Measurements from ENCODE around the gene ETFA. TPM values are rescaled to one million over a fixed set of nuclear protein-coding genes. Genes with fewer than 3 reads are reported as not detected.
A peak's percentile ranks its signal among the peaks of the same experiment; 100 is the strongest.

Gene ETFA
- total RNA-seq, 1 experiment from 2014 or later: 84.4 TPM

DNA sequence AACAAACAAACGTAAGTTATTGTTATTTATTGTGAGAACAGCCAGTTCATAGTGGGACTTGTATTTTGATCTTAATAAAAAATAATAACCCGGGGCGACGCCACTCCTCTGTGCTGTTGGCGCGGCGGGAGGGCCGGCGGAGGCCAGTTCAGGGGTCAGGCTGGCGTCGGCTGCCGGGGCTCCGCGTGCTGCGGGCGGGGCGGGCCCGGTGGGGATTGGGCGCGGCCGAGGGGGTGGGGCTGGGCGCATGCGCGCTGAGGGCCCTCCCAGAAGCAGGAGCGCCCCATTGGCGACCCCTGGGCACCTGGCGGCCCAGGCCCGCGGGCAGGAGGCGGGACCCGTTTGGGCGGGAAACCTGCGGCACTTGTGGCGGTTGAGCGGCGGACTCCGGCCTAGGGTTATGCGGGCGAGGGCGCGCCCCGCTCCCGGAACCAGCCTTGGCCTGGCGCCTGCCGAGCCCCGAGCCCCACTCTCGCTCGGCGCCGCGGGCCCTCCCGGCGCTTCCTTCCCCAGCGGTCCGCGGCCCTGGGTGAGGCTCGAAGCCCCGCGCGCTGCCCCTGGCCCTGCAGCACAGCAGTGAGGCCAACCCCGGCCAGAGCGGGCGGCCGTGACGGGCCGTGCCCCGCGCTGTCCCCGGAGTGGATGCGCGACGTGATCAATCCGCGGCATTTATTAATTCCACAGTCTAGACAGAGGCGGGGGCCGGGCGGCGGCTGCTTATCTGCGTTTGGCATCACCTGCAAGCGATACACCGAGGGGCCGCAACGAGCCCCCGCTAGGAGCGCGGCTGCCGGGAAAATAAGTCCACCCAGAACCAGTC, 31.3 kb upstream of the ETFA start (continued):
- TF ChIP-seq CREB1 (CRISPR knock-in tag; IDR thresholded peaks at IDR 0.05) (peak; percentile 56; the same call in 1 of the 2 replicates), ZNF219 (CRISPR knock-in tag; IDR thresholded peaks at IDR 0.05; ENCODE audit: borderline replicate concordance) (no peak), SP1 (CRISPR knock-in tag; conservative IDR thresholded peaks at IDR 0.05) (peak; percentile 79), CREM (CRISPR knock-in tag; IDR thresholded peaks at IDR 0.05) (peak; percentile 66; the same call in 1 of the 2 replicates), TEAD1 (CRISPR knock-in tag; IDR thresholded peaks at IDR 0.05) (peak; percentile 68; the same call in 1 of the 2 replicates), NR3C1 (CRISPR knock-in tag; conservative IDR thresholded peaks at IDR 0.05; ENCODE audit: low read depth) (no peak), ATF6 (CRISPR knock-in tag; IDR thresholded peaks at IDR 0.05) (no peak), ESRRA (CRISPR knock-in tag; IDR thresholded peaks at IDR 0.05; ENCODE audit: borderline replicate concordance) (peak; percentile 94), PREB (CRISPR knock-in tag; IDR thresholded peaks at IDR 0.05; ENCODE audit: borderline replicate concordance) (no peak), SMAD3 (CRISPR knock-in tag; IDR thresholded peaks at IDR 0.05; ENCODE audit: borderline replicate concordance) (peak; percentile 71; the same call in 1 of the 2 replicates), NFE2L1 (CRISPR knock-in tag; IDR thresholded peaks at IDR 0.05) (peak; percentile 81; the same call in 1 of the 2 replicates), ZMAT4 (CRISPR knock-in tag; IDR thresholded peaks at IDR 0.05) (no peak), ATF1 (CRISPR knock-in tag; IDR thresholded peaks at IDR 0.05) (no peak), E2F1 (CRISPR knock-in tag; IDR thresholded peaks at IDR 0.05) (0 out of 2 replicates have a peak, but pooled peaks have one; percentile 70), OVOL2 (CRISPR knock-in tag; IDR thresholded peaks at IDR 0.05; ENCODE audit: borderline replicate concordance) (no peak), AR (CRISPR knock-in tag; IDR thresholded peaks at IDR 0.05) (no peak), ZNF423 (CRISPR knock-in tag; IDR thresholded peaks at IDR 0.05) (no peak), ZNF263 (CRISPR knock-in tag; IDR thresholded peaks at IDR 0.05; ENCODE audit: low read depth) (peak; percentile 45; the same call in 1 of the 2 replicates), HMGA2 (CRISPR knock-in tag; IDR thresholded peaks at IDR 0.05) (no peak), ZBTB21 (CRISPR knock-in tag; IDR thresholded peaks at IDR 0.05; ENCODE audit: borderline replicate concordance) (peak; percentile 84; the same call in 1 of the 2 replicates)
- TF ChIP-seq, protein P1, sequence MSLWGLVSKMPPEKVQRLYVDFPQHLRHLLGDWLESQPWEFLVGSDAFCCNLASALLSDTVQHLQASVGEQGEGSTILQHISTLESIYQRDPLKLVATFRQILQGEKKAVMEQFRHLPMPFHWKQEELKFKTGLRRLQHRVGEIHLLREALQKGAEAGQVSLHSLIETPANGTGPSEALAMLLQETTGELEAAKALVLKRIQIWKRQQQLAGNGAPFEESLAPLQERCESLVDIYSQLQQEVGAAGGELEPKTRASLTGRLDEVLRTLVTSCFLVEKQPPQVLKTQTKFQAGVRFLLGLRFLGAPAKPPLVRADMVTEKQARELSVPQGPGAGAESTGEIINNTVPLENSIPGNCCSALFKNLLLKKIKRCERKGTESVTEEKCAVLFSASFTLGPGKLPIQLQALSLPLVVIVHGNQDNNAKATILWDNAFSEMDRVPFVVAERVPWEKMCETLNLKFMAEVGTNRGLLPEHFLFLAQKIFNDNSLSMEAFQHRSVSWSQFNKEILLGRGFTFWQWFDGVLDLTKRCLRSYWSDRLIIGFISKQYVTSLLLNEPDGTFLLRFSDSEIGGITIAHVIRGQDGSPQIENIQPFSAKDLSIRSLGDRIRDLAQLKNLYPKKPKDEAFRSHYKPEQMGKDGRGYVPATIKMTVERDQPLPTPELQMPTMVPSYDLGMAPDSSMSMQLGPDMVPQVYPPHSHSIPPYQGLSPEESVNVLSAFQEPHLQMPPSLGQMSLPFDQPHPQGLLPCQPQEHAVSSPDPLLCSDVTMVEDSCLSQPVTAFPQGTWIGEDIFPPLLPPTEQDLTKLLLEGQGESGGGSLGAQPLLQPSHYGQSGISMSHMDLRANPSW (CRISPR knock-in tag; conservative IDR thresholded peaks at IDR 0.05; ENCODE audit: low read depth): no peak
- TF ChIP-seq, protein P2, sequence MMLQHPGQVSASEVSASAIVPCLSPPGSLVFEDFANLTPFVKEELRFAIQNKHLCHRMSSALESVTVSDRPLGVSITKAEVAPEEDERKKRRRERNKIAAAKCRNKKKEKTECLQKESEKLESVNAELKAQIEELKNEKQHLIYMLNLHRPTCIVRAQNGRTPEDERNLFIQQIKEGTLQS (CRISPR knock-in tag; conservative IDR thresholded peaks at IDR 0.05): no peak
- TF ChIP-seq, protein P3, sequence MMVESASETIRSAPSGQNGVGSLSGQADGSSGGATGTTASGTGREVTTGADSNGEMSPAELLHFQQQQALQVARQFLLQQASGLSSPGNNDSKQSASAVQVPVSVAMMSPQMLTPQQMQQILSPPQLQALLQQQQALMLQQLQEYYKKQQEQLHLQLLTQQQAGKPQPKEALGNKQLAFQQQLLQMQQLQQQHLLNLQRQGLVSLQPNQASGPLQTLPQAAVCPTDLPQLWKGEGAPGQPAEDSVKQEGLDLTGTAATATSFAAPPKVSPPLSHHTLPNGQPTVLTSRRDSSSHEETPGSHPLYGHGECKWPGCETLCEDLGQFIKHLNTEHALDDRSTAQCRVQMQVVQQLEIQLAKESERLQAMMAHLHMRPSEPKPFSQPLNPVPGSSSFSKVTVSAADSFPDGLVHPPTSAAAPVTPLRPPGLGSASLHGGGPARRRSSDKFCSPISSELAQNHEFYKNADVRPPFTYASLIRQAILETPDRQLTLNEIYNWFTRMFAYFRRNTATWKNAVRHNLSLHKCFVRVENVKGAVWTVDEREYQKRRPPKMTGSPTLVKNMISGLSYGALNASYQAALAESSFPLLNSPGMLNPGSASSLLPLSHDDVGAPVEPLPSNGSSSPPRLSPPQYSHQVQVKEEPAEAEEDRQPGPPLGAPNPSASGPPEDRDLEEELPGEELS (CRISPR knock-in tag; IDR thresholded peaks at IDR 0.05): peak; percentile 87
- TF ChIP-seq, protein P4, sequence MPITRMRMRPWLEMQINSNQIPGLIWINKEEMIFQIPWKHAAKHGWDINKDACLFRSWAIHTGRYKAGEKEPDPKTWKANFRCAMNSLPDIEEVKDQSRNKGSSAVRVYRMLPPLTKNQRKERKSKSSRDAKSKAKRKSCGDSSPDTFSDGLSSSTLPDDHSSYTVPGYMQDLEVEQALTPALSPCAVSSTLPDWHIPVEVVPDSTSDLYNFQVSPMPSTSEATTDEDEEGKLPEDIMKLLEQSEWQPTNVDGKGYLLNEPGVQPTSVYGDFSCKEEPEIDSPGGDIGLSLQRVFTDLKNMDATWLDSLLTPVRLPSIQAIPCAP (CRISPR knock-in tag; IDR thresholded peaks at IDR 0.05): peak; percentile 84
